Panc1 (cell line): ENCODE data around the gene CFAP58. TPM values are rescaled to one million over a fixed set of nuclear protein-coding genes. Genes with fewer than 3 reads are reported as not detected.

Source experiments
- ATAC-seq: fragments of 200-7000 bp; cut with Tn5 transposase; 2 replicates; pipeline ENCODE4 v1.9.1; 2020; ENCODE audit warnings: mild to moderate bottlenecking, moderate library complexity
- BruUV-seq: library from RNA; stranded (reverse); fragments of 400-500 nt; replicated peaks from 2 replicates; lab custom pipeline; 2021; lab: Mats Ljungman, UMichigan
- CTCF ChIA-PET: fragments of 300-600 bp; sonication (Branson Sonifier 250); formaldehyde crosslinking; loops from one replicate; lab custom pipeline; 2022; ENCODE audit warnings: antibody characterized with exemption; lab: Charles Lee
- POLR2A ChIA-PET: fragments of 300-600 bp; sonication (Branson Sonifier 250); formaldehyde crosslinking; loops from one replicate; lab custom pipeline; 2022; ENCODE audit warnings: antibody characterized with exemption; lab: Charles Lee
- DNase-seq: peaks from one replicate; pipeline ENCODE4 v3.0.0-alpha.2; 2010; ENCODE audit warnings: low read depth, low spot score
- H3K27ac ChIP-seq: 2 replicates; pipeline ENCODE4 v1.5.1; 2011; ENCODE audit warnings: mild to moderate bottlenecking, low read length, inconsistent platforms
- H3K27me3 ChIP-seq: fragments of 200-500 bp; sonication (Bioruptor generic); 2 replicates; pipeline ENCODE4 v1.6.0; 2014; ENCODE audit warnings: low read length, inconsistent platforms; ENCODE audit not compliant: control insufficient read depth, insufficient read depth
- H3K36me3 ChIP-seq: fragments of 200-500 bp; sonication (Bioruptor generic); 2 replicates; pipeline ENCODE4 v1.5.1; 2014; ENCODE audit warnings: inconsistent platforms, mild to moderate bottlenecking, low read length, moderate library complexity; ENCODE audit not compliant: control insufficient read depth, insufficient read depth
- H3K4me1 ChIP-seq: 2 replicates; pipeline ENCODE4 v1.5.1; 2011; ENCODE audit warnings: inconsistent platforms, mild to moderate bottlenecking, low read length, moderate library complexity; ENCODE audit not compliant: control insufficient read depth, insufficient read depth
- H3K4me3 ChIP-seq, 2 experiments: 2 replicates each; pipeline ENCODE4 v1.5.1; 2011 to 2012; ENCODE audit warnings: low read depth in 2 of 2, low read length in 2 of 2, mild to moderate bottlenecking in 2 of 2, inconsistent platforms in 1 of 2, moderate library complexity in 1 of 2
- H3K9me3 ChIP-seq: fragments of 200-500 bp; sonication (Bioruptor generic); 2 replicates; pipeline ENCODE4 v1.5.1; 2014; ENCODE audit warnings: low read depth, mild to moderate bottlenecking, inconsistent platforms, low read length, moderate library complexity; ENCODE audit not compliant: control insufficient read depth, insufficient read depth
- CTCF ChIP-seq: fragments of 450-650 bp; IDR thresholded peaks from 2 replicates; pipeline ENCODE4 v1.5.1; 2017; ENCODE audit warnings: mild to moderate bottlenecking
- POLR2AphosphoS5 ChIP-seq: IDR thresholded peaks from 2 replicates; pipeline ENCODE4 v1.6.1; 2012; ENCODE audit warnings: mild to moderate bottlenecking, low read depth, low read length, moderate library complexity
- REST ChIP-seq, 2 experiments: IDR thresholded peaks; 2 replicates each; pipeline ENCODE4 v1.6.1; 2011 to 2012; ENCODE audit warnings: low read depth in 2 of 2, control low read depth in 1 of 2, low read length in 1 of 2, mild to moderate bottlenecking in 1 of 2, moderate library complexity in 1 of 2; ENCODE audit not compliant: insufficient read depth in 1 of 2
- SIN3A ChIP-seq: IDR thresholded peaks from 2 replicates; pipeline ENCODE4 v1.6.1; 2012; ENCODE audit warnings: low read depth, mild to moderate bottlenecking, low read length, moderate library complexity, borderline replicate concordance; ENCODE audit not compliant: insufficient read depth
- TCF7L2 ChIP-seq: IDR thresholded peaks from 2 replicates; pipeline ENCODE4 v1.6.1; 2011; ENCODE audit warnings: mild to moderate bottlenecking, low read depth, low read length, inconsistent platforms
- in situ Hi-C: cut with HindIII; loops from 2 replicates; pipeline ENCODE4 v1.10.0; 2016; ENCODE audit warnings: low sequenced_read_pairs, low pct_unique_long_range_greater_than_20kb
- intact Hi-C: fragments of 100-400 bp; cut with micrococcal nuclease; formaldehyde crosslinking; loops from one replicate; pipeline ENCODE4 v1.10.0; 2022; ENCODE audit not compliant: unreplicated experiment
- total RNA-seq: library from RNA; stranded (reverse); gene quantifications from one replicate; pipeline ENCODE4 v1.2.1, GENCODE V29; 2021; ENCODE audit not compliant: unreplicated experiment

The CFAP58 gene
- total RNA-seq, 1 experiment from 2014 or later, result 2.0 TPM

GRCh38 chr10:104309980-104310978 is 43.4 kb upstream of the CFAP58 start:
- Histone ChIP-seq H3K36me3 (peaks cover 18% of the 10 kb centered on the region), H3K27ac (peak overlapping the region; percentile 59), H3K4me3 (no peak overlapping the region), H3K27me3 (no peaks in the 10 kb centered on the region), H3K4me1 (peaks cover 50% of the 10 kb centered on the region), H3K9me3 (no peaks in the 10 kb centered on the region)
- no peak for TF ChIP-seq SIN3A
- TF ChIP-seq REST (IDR thresholded peaks at IDR 0.05; ENCODE audit: insufficient read depth in 1 of 2, low read depth in 2 of 2, low read length in 1 of 2), result 0 out of 4 replicates have a peak, but pooled peaks of 1 of the 2 experiments have one; percentile 27
- TF ChIP-seq POLR2AphosphoS5, result peak; percentile 15; the same call in 1 of the 2 replicates
- TF ChIP-seq TCF7L2, result no peak
- ATAC-seq (peak; percentile 37), DNase-seq (no peak)
- intact Hi-C loops, result no loop called here
- in situ Hi-C loops, result no loop called here
- no TSS peak for BruUV-seq
- ChIA-PET CTCF (no interaction called here), POLR2A (no interaction called here)

DNA sequence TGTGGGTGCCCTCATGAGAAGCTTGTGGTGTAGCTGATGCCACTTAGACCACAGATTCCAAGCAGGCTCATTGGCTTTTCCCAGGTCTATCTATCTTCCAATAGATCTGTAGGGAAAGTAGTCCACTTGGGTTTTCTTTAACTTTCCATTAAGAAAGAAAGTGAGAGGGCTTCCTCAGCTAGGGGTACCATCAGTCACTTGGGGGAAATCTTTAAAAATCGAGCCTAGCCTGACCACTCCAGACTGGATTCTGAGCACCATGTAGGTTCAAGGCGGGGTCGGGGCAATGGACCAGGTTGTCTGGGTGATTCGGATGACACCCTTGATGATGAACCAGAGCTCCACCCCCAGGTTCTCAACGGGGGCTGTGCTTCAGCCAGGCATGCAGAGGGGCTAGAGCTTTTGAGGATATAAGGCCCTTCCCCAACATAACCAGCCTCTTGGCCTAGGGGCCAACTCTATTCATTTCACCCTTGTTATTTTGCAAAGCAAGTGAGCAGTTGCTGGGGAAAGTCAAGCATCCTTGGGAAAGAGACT is 42.4 kb upstream of the CFAP58 start:
- in situ Hi-C loops, result no loop called here
- CTCF ChIA-PET, result no interaction called here
- H3K36me3 ChIP-seq, result peaks cover 18% of the 10 kb centered on the region
- DNase-seq (no peak), ATAC-seq (no peak)
- no peaks in the 10 kb centered on the region for H3K27me3 ChIP-seq
- POLR2A ChIA-PET, result interaction anchor here (0.6 kb wide), 1 partner anchor 39 kb away, joined by 3 read pairs; no protein-coding TSS in a partner anchor
- no peaks in the 10 kb centered on the region for H3K9me3 ChIP-seq
- no peak overlapping the region; the same call in 1 of the 2 replicates for H3K27ac ChIP-seq
- intact Hi-C loops, result no loop called here
- peaks cover 40% of the 10 kb centered on the region for H3K4me1 ChIP-seq
- no TSS peak for BruUV-seq
- TF ChIP-seq POLR2AphosphoS5, result no peak
- TF ChIP-seq SIN3A, result no peak
- TF ChIP-seq CTCF, result no peak
- no peak for TF ChIP-seq TCF7L2
- no peak for TF ChIP-seq REST (IDR thresholded peaks at IDR 0.05; ENCODE audit: insufficient read depth in 1 of 2, low read depth in 2 of 2, low read length in 1 of 2)
- no peak overlapping the region for H3K4me3 ChIP-seq
